Measurements from ENCODE around the gene KLF16.

KLF16 gene

GRCh38 chr19:1855828-1856255, 7.5 kb downstream of the KLF16 start:
- H3K4me3 ChIP-seq (ENCODE audit: low read length), result peak overlapping the region; percentile 60; the same call in 1 of the 2 replicates
- TF ChIP-seq ZNF274 (IDR thresholded peaks at IDR 0.05; ENCODE audit: low read depth, low read length), result no peak

GRCh38 chr19:1855040-1855827, 8.1 kb downstream of the KLF16 start:
- peak overlapping the region; percentile 60; the same call in 1 of the 2 replicates for H3K4me3 ChIP-seq (ENCODE audit: low read length)
- no peak for TF ChIP-seq ZNF274 (IDR thresholded peaks at IDR 0.05; ENCODE audit: low read depth, low read length)

GRCh38 chr19:1854542-1855039, 8.8 kb downstream of the KLF16 start:
- H3K4me3 ChIP-seq (ENCODE audit: low read length), result no peak overlapping the region
- no peak for TF ChIP-seq ZNF274 (IDR thresholded peaks at IDR 0.05; ENCODE audit: low read depth, low read length)

GRCh38 chr19:1854039-1854541, 9.3 kb downstream of the KLF16 start:
- no peak for TF ChIP-seq ZNF274 (IDR thresholded peaks at IDR 0.05; ENCODE audit: low read depth, low read length)
- no peak overlapping the region for H3K4me3 ChIP-seq (ENCODE audit: low read length)

GRCh38 chr19:1853295-1854038, 9.9 kb downstream of the KLF16 start:
- H3K4me3 ChIP-seq (ENCODE audit: low read length), result no peak overlapping the region
- TF ChIP-seq ZNF274 (IDR thresholded peaks at IDR 0.05; ENCODE audit: low read depth, low read length), result no peak

- no peak for TF ChIP-seq ZNF274 (IDR thresholded peaks at IDR 0.05; ENCODE audit: low read depth, low read length)
These were observed 10.7 kb downstream of the KLF16 start for GRCh38 chr19:1852581-1853128.

GRCh38 chr19:1851654-1852580, 11.5 kb downstream of the KLF16 start:
- H3K4me3 ChIP-seq (ENCODE audit: low read length), result no peak overlapping the region
- no peak for TF ChIP-seq ZNF274 (IDR thresholded peaks at IDR 0.05; ENCODE audit: low read depth, low read length)

More at GRCh38 chr19:1852581-1853128, 10.7 kb downstream of the KLF16 start:
- H3K4me3 ChIP-seq (ENCODE audit: low read length), result no peak overlapping the region

- no peak for TF ChIP-seq ZNF274 (IDR thresholded peaks at IDR 0.05; ENCODE audit: low read depth, low read length)
- H3K4me3 ChIP-seq (ENCODE audit: low read length), result no peak overlapping the region
These were observed 12.3 kb downstream of the KLF16 start for GRCh38 chr19:1850809-1851653.

GRCh38 chr19:1849886-1850398, 13.4 kb downstream of the KLF16 start:
- TF ChIP-seq ZNF274 (IDR thresholded peaks at IDR 0.05; ENCODE audit: low read depth, low read length), result no peak
- no peak overlapping the region for H3K4me3 ChIP-seq (ENCODE audit: low read length)

GRCh38 chr19:1849132-1849474, 14.3 kb downstream of the KLF16 start:
- TF ChIP-seq ZNF274 (IDR thresholded peaks at IDR 0.05; ENCODE audit: low read depth, low read length), result no peak
- H3K4me3 ChIP-seq (ENCODE audit: low read length), result no peak overlapping the region

- no peak for TF ChIP-seq ZNF274 (IDR thresholded peaks at IDR 0.05; ENCODE audit: low read depth, low read length)
- peak within 1 kb of the TSS; percentile 85 for H3K4me3 ChIP-seq (ENCODE audit: low read length)
These were observed 14.8 kb downstream of the KLF16 start, which contains the start of gene REXO1 for GRCh38 chr19:1848399-1849131. Gene REXO1, minus strand, starts transcription at chr19:1848483. Its CDS starts 125 bp downstream, at chr19:1848358.

Measured in GM08714 (cell line).